PFSK-1 (cell line): ENCODE data around the gene PDCD10.

Experiments used
- POLR2AphosphoS5 ChIP-seq: IDR thresholded peaks from 2 replicates; pipeline ENCODE4 v1.6.1; 2012; ENCODE audit warnings: low read depth, mild to moderate bottlenecking, control low read depth, low read length, moderate library complexity
- REST ChIP-seq, 2 experiments: IDR thresholded peaks; 2 replicates each; pipeline versions ENCODE4 v1.6.1 to v1.8.0; 2011 to 2012; ENCODE audit warnings: low read depth in 2 of 2, low read length in 2 of 2, control low read depth in 1 of 2, inconsistent platforms in 1 of 2, mild to moderate bottlenecking in 1 of 2, moderate library complexity in 1 of 2; ENCODE audit not compliant: insufficient read depth in 1 of 2

DNA sequence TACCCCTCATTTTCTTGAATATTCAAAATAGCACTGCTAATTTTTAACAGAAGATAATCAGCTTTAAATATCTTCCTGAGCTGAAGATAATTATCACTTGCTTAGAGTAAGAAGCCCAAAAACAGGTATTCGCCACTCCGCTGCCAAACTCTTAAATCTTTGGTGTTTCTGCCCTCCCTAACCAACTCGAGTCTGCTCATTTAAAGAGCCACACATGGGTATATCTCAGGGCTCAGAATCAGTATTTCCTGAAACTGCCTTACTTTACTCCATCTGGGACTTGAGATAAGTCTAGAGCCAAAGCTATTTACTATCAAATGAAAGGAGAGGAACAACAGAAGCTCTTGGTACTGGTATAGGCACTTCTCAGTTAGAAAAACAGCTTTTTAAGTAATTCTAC is 10.8 kb downstream of the PDCD10 start:
- TF ChIP-seq REST (IDR thresholded peaks at IDR 0.05; ENCODE audit: insufficient read depth in 1 of 2, low read depth in 2 of 2, low read length in 2 of 2) (no peak), POLR2AphosphoS5 (no peak)
